T-helper 2 cell treated with Interferon-gamma antibody and Interleukin-4, amounts not matched to agents 100 ng/mL and 5 ng/mL, for 36 hours (primary cell): Measurements from ENCODE around the gene TADA3. TPM values are rescaled to one million over a fixed set of nuclear protein-coding genes. Genes with fewer than 3 reads are reported as not detected.

Experiments
- intact Hi-C: fragments of 100-400 bp; cut with micrococcal nuclease; formaldehyde crosslinking; loops from one replicate; pipeline ENCODE4 v1.15.1; 2023
- total RNA-seq: library from RNA; stranded (reverse); gene quantifications from 2 replicates; pipeline ENCODE4 v1.2.3, GENCODE V29; 2022

The TADA3 gene
- total RNA-seq, 1 donor from 2014 or later: 85.7 TPM

DNA sequence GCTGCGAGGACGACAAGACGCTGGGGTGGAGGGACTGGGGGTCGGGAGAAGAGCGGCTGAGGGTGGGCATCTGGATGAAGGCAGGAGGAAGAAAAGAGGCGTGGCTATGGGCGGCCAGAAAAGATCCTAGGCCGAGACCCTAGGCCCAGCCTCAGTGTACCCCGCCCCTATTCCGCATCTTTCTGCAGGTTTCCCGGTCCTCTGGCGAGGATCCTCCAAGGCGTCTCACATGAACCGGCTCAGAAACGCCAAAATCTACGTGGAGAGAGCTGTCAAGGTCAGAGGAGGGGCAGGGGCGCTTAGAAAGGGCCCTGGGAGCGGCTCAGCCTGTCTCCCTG lies 18.1 kb upstream of the TADA3 start:
- intact Hi-C loops: no loop called here

- intact Hi-C loops: no loop called here
These were observed 17.6 kb upstream of the TADA3 start, which contains the start of gene TTLL3 for GRCh38 chr3:9809615-9810432. TSS of gene TTLL3 (plus strand) at chr3:9810262. CDS start at chr3:9810662, 400 bp downstream.

DNA sequence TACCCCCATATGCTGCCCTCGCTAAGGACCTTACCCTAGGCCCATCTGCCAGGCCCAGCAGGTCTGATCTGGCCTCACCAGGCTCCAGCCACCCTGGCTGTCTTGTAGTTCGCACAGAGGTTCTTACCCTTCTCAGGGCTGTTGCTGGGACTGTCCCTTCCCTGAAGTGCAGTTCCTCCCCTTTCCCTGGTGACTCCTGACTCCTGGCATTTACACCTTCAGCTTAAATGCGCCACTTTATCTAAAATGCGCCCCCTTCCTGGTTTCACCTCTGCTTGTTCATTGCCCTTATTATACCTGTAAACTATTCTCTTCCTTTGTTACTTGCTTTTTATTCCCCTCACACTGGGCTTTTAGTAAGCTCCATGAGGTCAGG lies 17.0 kb upstream of the TADA3 start:
- intact Hi-C loops: no loop called here

- intact Hi-C loops: no loop called here
These were observed 16.2 kb upstream of the TADA3 start for GRCh38 chr3:9808345-9809037.

GRCh38 chr3:9807981-9808344 lies 15.7 kb upstream of the TADA3 start:
- intact Hi-C loops: no loop called here

DNA sequence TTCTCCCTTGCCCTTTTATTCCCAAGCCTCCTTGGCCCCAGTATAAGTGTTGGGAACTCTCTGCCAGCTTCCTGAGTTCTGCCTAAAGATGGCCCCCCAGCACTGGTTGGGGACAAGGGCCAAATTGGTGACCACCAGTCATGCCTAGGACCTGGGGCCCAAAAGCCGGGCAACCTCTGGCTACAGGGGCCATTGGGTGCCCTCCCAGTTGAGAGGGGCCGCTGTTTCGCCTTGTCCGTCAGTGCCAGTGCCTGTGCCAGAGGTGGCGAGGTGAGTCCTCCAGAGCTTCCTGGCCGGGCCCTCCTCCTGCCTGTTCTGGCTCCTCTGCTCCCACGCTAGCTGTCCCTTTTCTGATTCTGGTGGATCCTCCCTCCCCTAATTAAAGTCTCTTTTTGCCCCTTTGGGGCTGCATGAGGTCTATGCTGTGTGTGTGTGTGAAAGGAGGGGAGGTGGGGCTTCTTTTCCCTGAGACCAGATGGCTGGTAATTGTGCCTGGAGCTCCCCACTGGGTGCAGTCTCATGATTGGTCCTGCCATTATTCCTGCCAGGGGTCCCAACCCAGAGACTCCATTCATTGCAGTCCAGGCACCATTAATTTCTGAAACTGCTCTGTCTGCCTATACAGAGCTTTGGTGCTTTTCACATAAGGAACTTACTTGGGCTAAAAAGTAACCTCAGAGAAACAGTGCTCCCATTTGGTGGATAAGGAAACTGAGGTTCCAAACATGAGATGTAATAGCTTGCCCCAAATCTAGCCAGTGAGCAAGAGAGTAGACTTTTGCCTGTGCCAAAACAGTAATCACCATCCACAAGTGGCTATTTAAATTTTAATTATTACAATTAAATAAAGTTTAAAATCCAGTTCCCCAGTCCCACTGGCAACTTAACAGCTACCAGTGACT lies 14.7 kb upstream of the TADA3 start:
- intact Hi-C loops: no loop called here

- intact Hi-C loops: no loop called here
These were observed 13.9 kb upstream of the TADA3 start for GRCh38 chr3:9806137-9806536.

- intact Hi-C loops: no loop called here
These were observed 12.7 kb upstream of the TADA3 start for GRCh38 chr3:9804996-9805395.

GRCh38 chr3:9803494-9803893 lies 11.2 kb upstream of the TADA3 start:
- intact Hi-C loops: no loop called here

DNA sequence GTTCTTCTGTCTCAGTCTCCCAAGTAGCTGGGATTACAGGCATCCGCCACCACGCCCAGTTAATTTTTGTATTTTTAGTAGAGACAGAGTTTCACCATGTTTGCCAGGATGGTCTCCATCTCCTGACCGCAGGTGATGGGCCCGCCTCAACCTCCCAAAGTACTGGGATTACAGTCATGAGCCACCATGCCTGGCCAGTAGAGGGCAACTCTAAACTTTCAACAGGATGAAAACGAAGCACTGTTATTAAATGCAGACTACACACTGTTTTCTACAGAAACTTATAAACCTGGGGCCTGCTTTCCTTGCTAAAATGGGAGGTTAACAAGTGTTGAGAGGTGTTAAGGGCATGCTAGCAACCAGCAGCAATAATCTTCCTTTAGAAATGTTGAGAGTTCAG lies 8.3 kb upstream of the TADA3 start:
- intact Hi-C loops: no loop called here

GRCh38 chr3:9797196-9797945 lies 5.1 kb upstream of the TADA3 start:
- intact Hi-C loops: no loop called here

GRCh38 chr3:9795207-9795606 lies 2.9 kb upstream of the TADA3 start:
- intact Hi-C loops: no loop called here

DNA sequence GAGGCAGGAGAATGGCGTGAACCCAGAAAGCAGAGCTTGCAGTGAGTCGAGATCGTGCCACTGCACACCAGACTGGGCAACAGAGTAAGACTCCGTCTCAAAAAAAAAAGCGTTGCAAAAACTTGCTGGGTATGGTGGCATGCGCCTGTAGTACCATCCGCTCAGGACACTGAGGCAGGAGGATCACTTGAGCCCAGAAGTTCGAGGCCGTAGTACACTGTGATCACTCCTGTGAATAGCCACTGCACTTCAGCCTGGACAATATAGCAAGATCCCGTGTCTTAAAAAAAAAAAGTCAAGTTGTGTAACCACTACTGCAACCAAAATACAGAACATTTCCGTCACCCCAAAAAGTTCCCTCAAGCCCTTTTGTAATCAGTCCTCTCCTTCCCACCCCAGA lies 2.1 kb upstream of the TADA3 start:
- intact Hi-C loops: loop anchor here (5.0 kb wide), 1 partner anchor 453 kb away; the partner anchor contains the start of gene TATDN2

DNA sequence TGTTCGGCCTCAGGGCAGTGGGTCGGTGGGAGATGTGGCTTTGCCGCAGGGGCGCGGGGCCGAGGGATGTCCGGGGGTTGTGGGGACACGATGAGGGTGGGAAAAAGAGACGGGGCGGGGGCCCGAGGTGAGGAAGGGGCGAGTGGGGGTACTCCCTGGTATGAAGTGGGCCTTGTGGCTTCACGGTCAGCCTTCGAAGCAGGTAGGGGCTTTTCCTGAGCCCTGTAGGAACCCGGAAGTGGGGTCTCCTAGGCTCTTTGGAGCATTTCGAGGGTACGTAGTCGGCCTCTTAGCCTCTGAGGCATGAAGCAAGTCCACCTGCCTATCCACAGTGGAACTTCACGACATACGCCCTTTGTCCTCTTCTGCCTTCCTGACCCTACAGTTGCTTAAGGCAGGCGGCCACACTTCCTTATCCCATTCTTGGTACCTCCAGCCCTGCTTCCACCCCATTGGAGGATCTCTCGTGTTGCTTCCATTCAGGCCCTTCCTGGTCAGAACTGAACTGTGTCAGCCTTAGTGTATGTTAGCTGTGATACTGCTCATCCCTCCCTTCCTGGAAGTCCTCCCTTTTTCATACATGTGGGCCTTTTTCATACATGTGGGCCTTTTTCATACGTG lies 998 bp upstream of the TADA3 start:
- intact Hi-C loops: loop anchor here (1.0 to 5.0 kb wide), 4 partner anchors 24 to 454 kb away; partner anchors contain the start of genes CAMK1, CRELD1, FANCD2 and TATDN2

DNA sequence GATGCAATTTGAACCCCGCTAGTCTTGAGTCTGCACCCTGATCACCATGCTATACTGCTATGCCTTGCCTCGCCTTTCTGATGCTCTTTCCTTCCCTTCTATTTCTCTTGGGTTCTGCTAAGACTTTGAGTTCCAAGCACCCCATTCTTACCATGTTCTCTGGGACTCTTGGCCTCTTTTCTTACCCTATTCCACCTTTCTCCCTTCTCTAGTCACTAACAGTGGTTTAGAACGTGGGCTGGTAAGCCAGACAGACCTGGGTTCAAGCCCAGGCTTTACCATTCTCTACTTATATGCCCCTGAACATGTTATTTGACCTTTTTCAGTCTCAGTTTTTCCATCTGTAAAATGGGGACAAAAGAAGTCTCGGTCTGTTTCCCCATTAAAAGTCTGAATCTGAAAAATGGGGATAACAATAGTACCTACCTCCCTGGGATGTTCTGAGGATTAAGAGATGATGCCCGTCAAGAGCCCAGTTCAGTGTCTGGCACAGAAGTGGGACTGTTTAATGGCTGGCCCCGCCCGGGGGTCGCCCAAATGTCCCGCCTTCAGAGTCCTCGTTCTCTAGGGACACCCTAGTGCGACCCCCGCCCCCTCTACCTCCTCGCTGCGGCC lies 376 bp downstream of the TADA3 start:
- intact Hi-C loops: loop anchor here (1.0 to 5.0 kb wide), 10 partner anchors 42 to 529 kb away; partner anchors contain the start of genes BRPF1, CRELD1, JAGN1 and MTMR14

- intact Hi-C loops: loop anchor here (5.0 kb wide), 1 partner anchor 456 kb away; the partner anchor contains the start of gene TATDN2
These were observed 1.1 kb downstream of the TADA3 start for GRCh38 chr3:9791127-9791526.

- intact Hi-C loops: no loop called here
These were observed 4.6 kb downstream of the TADA3 start for GRCh38 chr3:9787714-9788113.

- intact Hi-C loops: no loop called here
These were observed 5.2 kb downstream of the TADA3 start for GRCh38 chr3:9786825-9787669.

DNA sequence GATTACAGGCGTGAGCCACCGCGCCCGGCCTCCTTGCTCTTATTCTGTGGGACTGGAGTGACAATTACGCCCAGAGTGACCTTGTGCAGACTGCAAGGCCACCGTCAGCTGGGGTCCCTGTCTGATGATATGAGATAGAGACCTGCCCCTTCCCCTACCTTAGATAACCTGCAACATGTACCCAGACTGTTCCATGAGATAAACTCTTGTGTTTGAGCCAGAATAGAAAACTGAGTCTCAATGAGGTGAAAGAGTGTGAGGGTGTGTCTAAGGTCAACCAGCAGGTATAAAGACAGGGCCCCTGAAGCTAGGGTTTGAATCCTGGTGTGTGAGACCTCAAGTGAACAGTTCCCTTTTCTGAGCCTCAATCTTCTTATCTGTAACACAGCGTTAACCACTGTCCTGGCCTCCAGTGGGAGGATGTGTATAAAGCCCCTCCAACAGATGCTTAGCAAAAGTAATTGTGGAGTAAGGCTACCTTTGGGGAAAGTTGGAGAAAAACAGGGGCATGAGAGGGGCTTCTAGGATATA lies 6.0 kb downstream of the TADA3 start:
- intact Hi-C loops: no loop called here
